ENCODE measurements around the gene GFPT2.

GFPT2 gene

DNA sequence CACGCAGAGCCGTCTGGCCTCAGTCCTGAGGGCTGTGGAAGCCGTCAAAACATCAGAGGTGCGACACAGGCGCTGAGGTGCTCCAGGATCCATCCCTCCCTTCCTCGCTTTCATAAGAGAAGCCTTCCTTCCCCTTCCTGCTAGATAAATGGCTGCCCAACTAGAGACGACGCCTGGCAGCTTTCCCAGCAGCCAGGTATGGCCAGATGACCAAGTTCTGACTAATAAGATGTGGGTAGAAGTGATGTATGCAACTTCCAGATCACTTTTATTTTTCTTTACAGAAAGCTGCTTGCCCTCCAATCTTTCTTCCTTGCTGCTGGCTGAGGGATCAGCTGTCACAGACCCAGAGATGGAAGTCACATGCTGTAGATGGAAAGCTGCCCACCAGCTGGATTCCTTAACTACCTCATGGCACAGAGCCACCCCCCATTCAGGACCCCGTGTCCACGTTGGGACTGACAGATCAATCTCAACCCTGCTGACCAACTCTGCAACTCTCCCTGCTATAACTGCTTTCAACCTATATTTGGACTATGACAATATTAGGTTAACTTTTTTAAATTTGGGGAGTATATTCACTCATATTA lies 70.0 kb downstream of the GFPT2 start:
- TF ChIP-seq, protein P1, sequence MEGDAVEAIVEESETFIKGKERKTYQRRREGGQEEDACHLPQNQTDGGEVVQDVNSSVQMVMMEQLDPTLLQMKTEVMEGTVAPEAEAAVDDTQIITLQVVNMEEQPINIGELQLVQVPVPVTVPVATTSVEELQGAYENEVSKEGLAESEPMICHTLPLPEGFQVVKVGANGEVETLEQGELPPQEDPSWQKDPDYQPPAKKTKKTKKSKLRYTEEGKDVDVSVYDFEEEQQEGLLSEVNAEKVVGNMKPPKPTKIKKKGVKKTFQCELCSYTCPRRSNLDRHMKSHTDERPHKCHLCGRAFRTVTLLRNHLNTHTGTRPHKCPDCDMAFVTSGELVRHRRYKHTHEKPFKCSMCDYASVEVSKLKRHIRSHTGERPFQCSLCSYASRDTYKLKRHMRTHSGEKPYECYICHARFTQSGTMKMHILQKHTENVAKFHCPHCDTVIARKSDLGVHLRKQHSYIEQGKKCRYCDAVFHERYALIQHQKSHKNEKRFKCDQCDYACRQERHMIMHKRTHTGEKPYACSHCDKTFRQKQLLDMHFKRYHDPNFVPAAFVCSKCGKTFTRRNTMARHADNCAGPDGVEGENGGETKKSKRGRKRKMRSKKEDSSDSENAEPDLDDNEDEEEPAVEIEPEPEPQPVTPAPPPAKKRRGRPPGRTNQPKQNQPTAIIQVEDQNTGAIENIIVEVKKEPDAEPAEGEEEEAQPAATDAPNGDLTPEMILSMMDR (IDR thresholded peaks at IDR 0.05) = no peak
- Histone ChIP-seq H3K27ac (no peak overlapping the region), H3K4me3 (no peak overlapping the region), H3K36me3 (peaks cover 23 to 69% (median 49%) of the 10 kb centered on the region in 3 donors), H3K4me1 (peaks cover 0 to 5% (median 0%) of the 10 kb centered on the region in 4 donors), H3K9me3 (no peaks in the 10 kb centered on the region), H3K27me3 (no peaks in the 10 kb centered on the region)
- intact Hi-C loops (cut with DNase I; ENCODE audit: low total_unique reads) = no loop called here
- no peak for DNase-seq

GRCh38 chr5:180282281-180282680 lies 70.9 kb downstream of the GFPT2 start:
- TF ChIP-seq, protein P1 (IDR thresholded peaks at IDR 0.05) = no peak
- H3K4me1 ChIP-seq = no peaks in the 10 kb centered on the region
- no peak overlapping the region for H3K27ac ChIP-seq
- H3K27me3 ChIP-seq = no peaks in the 10 kb centered on the region
- no peak for DNase-seq
- no peaks in the 10 kb centered on the region for H3K9me3 ChIP-seq
- H3K4me3 ChIP-seq = no peak overlapping the region
- intact Hi-C loops (cut with DNase I; ENCODE audit: low total_unique reads) = no loop called here
- peaks cover 31 to 74% (median 57%) of the 10 kb centered on the region in 3 donors for H3K36me3 ChIP-seq

GRCh38 chr5:180281706-180282105 lies 71.4 kb downstream of the GFPT2 start:
- H3K36me3 ChIP-seq = peaks cover 37 to 77% (median 63%) of the 10 kb centered on the region in 3 donors
- H3K4me3 ChIP-seq = no peak overlapping the region
- H3K9me3 ChIP-seq = peaks cover 0 to 5% (median 0%) of the 10 kb centered on the region in 3 donors
- no peak overlapping the region for H3K27ac ChIP-seq
- no peak for DNase-seq
- TF ChIP-seq, protein P1 (IDR thresholded peaks at IDR 0.05) = no peak
- H3K27me3 ChIP-seq = no peaks in the 10 kb centered on the region
- no peaks in the 10 kb centered on the region for H3K4me1 ChIP-seq
- intact Hi-C loops (cut with DNase I; ENCODE audit: low total_unique reads) = no loop called here

DNA sequence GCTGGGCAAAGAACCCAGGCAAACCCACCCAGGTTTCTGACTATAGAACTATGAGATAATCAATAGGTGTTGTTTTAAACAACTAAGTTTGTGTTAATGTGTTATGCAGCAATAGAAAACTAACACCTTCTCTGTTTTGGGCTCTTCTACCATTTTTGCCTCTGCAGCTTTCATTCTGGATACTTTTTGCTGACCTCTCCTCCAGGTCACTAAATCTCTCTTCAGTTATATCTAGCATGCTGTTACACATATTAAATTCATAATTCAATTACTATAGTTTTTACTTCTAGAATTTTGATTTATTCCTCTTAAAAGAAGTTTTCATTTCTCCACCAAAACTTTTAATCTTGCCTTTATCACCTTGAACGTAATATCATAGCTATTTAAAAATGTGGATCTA lies 78.4 kb downstream of the GFPT2 start:
- peaks cover 70 to 84% (median 78%) of the 10 kb centered on the region in 3 donors for H3K36me3 ChIP-seq

GRCh38 chr5:180271221-180271620 lies 81.9 kb downstream of the GFPT2 start:
- no peak for DNase-seq
- H3K36me3 ChIP-seq = peaks cover 73 to 84% (median 78%) of the 10 kb centered on the region in 3 donors
- no peak overlapping the region for H3K27ac ChIP-seq
- H3K4me3 ChIP-seq = no peak overlapping the region
- TF ChIP-seq, protein P1 (IDR thresholded peaks at IDR 0.05) = no peak
- no peaks in the 10 kb centered on the region for H3K4me1 ChIP-seq
- peaks cover 8 to 76% (median 21%) of the 10 kb centered on the region in 3 donors for H3K9me3 ChIP-seq
- intact Hi-C loops (cut with DNase I; ENCODE audit: low total_unique reads) = no loop called here
- H3K27me3 ChIP-seq = no peaks in the 10 kb centered on the region

More for the DNA sequence above, 78.4 kb downstream of the GFPT2 start:
- Histone ChIP-seq H3K4me1 (no peaks in the 10 kb centered on the region), H3K9me3 (peaks cover 4 to 53% (median 4%) of the 10 kb centered on the region in 3 donors), H3K27me3 (no peaks in the 10 kb centered on the region), H3K4me3 (no peak overlapping the region), H3K27ac (no peak overlapping the region)
- no peak for DNase-seq
- intact Hi-C loops (cut with DNase I; ENCODE audit: low total_unique reads) = no loop called here
- TF ChIP-seq, protein P1 (IDR thresholded peaks at IDR 0.05) = no peak

Measured in tibial artery (tissue), 4 donors.